Choroid plexus epithelial cell (primary cell): ENCODE data around the gene ADD3.

Experiments
- DNase-seq: peaks from one replicate; pipeline ENCODE4 v3.0.0-alpha.2; 2010; ENCODE audit warnings: low read depth
- H3K4me3 ChIP-seq: 2 replicates; pipeline ENCODE4 v1.5.1; 2011; ENCODE audit warnings: low read depth, mild to moderate bottlenecking, control low read depth, low read length, moderate library complexity
- CTCF ChIP-seq: conservative IDR thresholded peaks from 2 replicates; pipeline ENCODE4 v1.5.1; 2011; ENCODE audit warnings: low read depth, mild to moderate bottlenecking, control low read depth, inconsistent platforms, low read length, moderate library complexity

ADD3 gene

GRCh38 chr10:110009736-110010475 is 2.1 kb downstream of the ADD3 start:
- DNase-seq: no peak
- no peak for TF ChIP-seq CTCF
- H3K4me3 ChIP-seq: peak overlapping the region; percentile 82

GRCh38 chr10:110010486-110011378 is 2.9 kb downstream of the ADD3 start:
- TF ChIP-seq CTCF: no peak
- H3K4me3 ChIP-seq: no peak overlapping the region
- DNase-seq: peak; percentile 40

- no peak for TF ChIP-seq CTCF
- no peak overlapping the region for H3K4me3 ChIP-seq
- DNase-seq: no peak
These were observed 3.9 kb downstream of the ADD3 start for GRCh38 chr10:110011681-110012080.

- no peak for TF ChIP-seq CTCF
- H3K4me3 ChIP-seq: no peak overlapping the region
- DNase-seq: no peak
These were observed 6.0 kb downstream of the ADD3 start for GRCh38 chr10:110013630-110014293.

GRCh38 chr10:110016039-110016438 is 8.3 kb downstream of the ADD3 start:
- peak; percentile 57 for TF ChIP-seq CTCF
- DNase-seq: peak; percentile 60
- no peak overlapping the region for H3K4me3 ChIP-seq

GRCh38 chr10:110017052-110017451 is 9.3 kb downstream of the ADD3 start:
- DNase-seq: no peak
- no peak for TF ChIP-seq CTCF
- no peak overlapping the region for H3K4me3 ChIP-seq
